Activated CD8-positive, alpha-beta memory T cell treated with anti-CD3 and anti-CD28 coated beads for 4 hours (primary cell): Measurements from ENCODE around the gene GNPDA2.

Experiments used
- DNase-seq, 2 donors: peaks; one replicate each; pipeline ENCODE4 v3.0.0-alpha.2; 2020; ENCODE audit warnings: low read depth in 2 of 2

GNPDA2 gene

GRCh38 chr4:44678094-44679041 is 48.0 kb downstream of the GNPDA2 start, which contains the start of gene GUF1:
GUF1 (plus strand) TSS chr4:44678420; CDS start chr4:44678623, 203 bp downstream.
- DNase-seq = peak; percentile 71 to 84

GRCh38 chr4:44675366-44675765 is 51.0 kb downstream of the GNPDA2 start:
- DNase-seq = no peak

- no peak for DNase-seq
Measured at GRCh38 chr4:44674471-44674870, 51.9 kb downstream of the GNPDA2 start.

GRCh38 chr4:44671636-44672035 is 54.7 kb downstream of the GNPDA2 start:
- no peak for DNase-seq

- no peak for DNase-seq
Measured at GRCh38 chr4:44670506-44671199, 55.7 kb downstream of the GNPDA2 start.

GRCh38 chr4:44668526-44668925 is 57.8 kb downstream of the GNPDA2 start:
- DNase-seq = no peak

- no peak for DNase-seq
Measured at GRCh38 chr4:44663539-44664263, 62.7 kb downstream of the GNPDA2 start.

GRCh38 chr4:44662623-44663005 is 63.7 kb downstream of the GNPDA2 start:
- no peak for DNase-seq

GRCh38 chr4:44661940-44662622 is 64.3 kb downstream of the GNPDA2 start:
- no peak for DNase-seq

- no peak for DNase-seq
Measured at GRCh38 chr4:44660396-44660795, 66.0 kb downstream of the GNPDA2 start.

GRCh38 chr4:44652002-44652401 is 74.4 kb downstream of the GNPDA2 start:
- DNase-seq = no peak
